ENCODE measurements around the gene TAF1C. TPM values are rescaled to one million over a fixed set of nuclear protein-coding genes. Genes with fewer than 3 reads are reported as not detected.

TAF1C gene
- total and polyA plus RNA-seq, 7 donors = 5.4 to 49.0 (median 20.7) TPM

- H3K9me3 ChIP-seq = no peaks in the 10 kb centered on the region
- no peak overlapping the region for H3K4me3 ChIP-seq
- H3K27ac ChIP-seq = peak overlapping the region; percentile 66 to 78 (median 72)
- no peak for DNase-seq
- H3K36me3 ChIP-seq = peaks cover 5 to 50% (median 35%) of the 10 kb centered on the region in 4 donors
- TF ChIP-seq POLR2AphosphoS5 (IDR thresholded peaks at IDR 0.05) = no peak
- TF ChIP-seq CTCF (IDR thresholded peaks at IDR 0.05) = no peak
- no peak for TF ChIP-seq EP300 (IDR thresholded peaks at IDR 0.05)
- no peak for TF ChIP-seq POLR2A (IDR thresholded peaks at IDR 0.05)
- H3K4me1 ChIP-seq = peaks cover 0 to 36% (median 29%) of the 10 kb centered on the region in 4 donors
- WGBS, 2 donors = 91 to 92% methylated on average over 15 of the region's 15 CpGs
- intact Hi-C loops (cut with DNase I) = no loop called here
- H3K27me3 ChIP-seq = no peaks in the 10 kb centered on the region
Measured at GRCh38 chr16:84178146-84178765, 8.6 kb downstream of the TAF1C start.

GRCh38 chr16:84177741-84178073, 9.2 kb downstream of the TAF1C start:
- 58 to 70% methylated on average over 9 of the region's 9 CpGs for WGBS, 2 donors
- H3K4me1 ChIP-seq = peaks cover 0 to 36% (median 29%) of the 10 kb centered on the region in 4 donors
- TF ChIP-seq POLR2A (IDR thresholded peaks at IDR 0.05) = no peak
- TF ChIP-seq CTCF (IDR thresholded peaks at IDR 0.05) = no peak
- no peak for TF ChIP-seq EP300 (IDR thresholded peaks at IDR 0.05)
- TF ChIP-seq POLR2AphosphoS5 (IDR thresholded peaks at IDR 0.05) = no peak
- DNase-seq = no peak
- no peak overlapping the region for H3K4me3 ChIP-seq
- peak overlapping the region; percentile 66 to 78 (median 72) for H3K27ac ChIP-seq
- intact Hi-C loops (cut with DNase I) = no loop called here
- H3K27me3 ChIP-seq = no peaks in the 10 kb centered on the region
- H3K9me3 ChIP-seq = no peaks in the 10 kb centered on the region
- peaks cover 5 to 44% (median 29%) of the 10 kb centered on the region in 4 donors for H3K36me3 ChIP-seq

- H3K27ac ChIP-seq = peak overlapping the region; percentile 66 to 78 (median 72)
- 41 to 72% methylated on average over 18 of the region's 18 CpGs for WGBS, 2 donors
- no peak for DNase-seq
- intact Hi-C loops (cut with DNase I) = no loop called here
- H3K27me3 ChIP-seq = no peaks in the 10 kb centered on the region
- peaks cover 0 to 36% (median 29%) of the 10 kb centered on the region in 4 donors for H3K4me1 ChIP-seq
- H3K9me3 ChIP-seq = no peaks in the 10 kb centered on the region
- H3K36me3 ChIP-seq = peaks cover 5 to 31% (median 17%) of the 10 kb centered on the region in 4 donors
- TF ChIP-seq EP300 (IDR thresholded peaks at IDR 0.05) = no peak
- TF ChIP-seq POLR2A (IDR thresholded peaks at IDR 0.05) = no peak
- no peak for TF ChIP-seq CTCF (IDR thresholded peaks at IDR 0.05)
- no peak for TF ChIP-seq POLR2AphosphoS5 (IDR thresholded peaks at IDR 0.05)
- H3K4me3 ChIP-seq = no peak overlapping the region
Measured at GRCh38 chr16:84176192-84177053, 10.4 kb downstream of the TAF1C start.

- DNase-seq = no peak
- H3K27ac ChIP-seq = peak overlapping the region in 3 of 4 donors; percentile 16 to 78 (median 66)
- H3K9me3 ChIP-seq = no peaks in the 10 kb centered on the region
- 27 to 37% methylated on average over 10 of the region's 10 CpGs for WGBS, 2 donors
- H3K4me1 ChIP-seq = peaks cover 0 to 36% (median 29%) of the 10 kb centered on the region in 4 donors
- peaks cover 5 to 22% (median 12%) of the 10 kb centered on the region in 4 donors for H3K36me3 ChIP-seq
- H3K27me3 ChIP-seq = no peaks in the 10 kb centered on the region
- H3K4me3 ChIP-seq = no peak overlapping the region
- peak in 3 of 4 experiments; percentile 58 to 67 (median 62) for TF ChIP-seq CTCF (IDR thresholded peaks at IDR 0.05)
- TF ChIP-seq POLR2A (IDR thresholded peaks at IDR 0.05) = no peak
- no peak for TF ChIP-seq EP300 (IDR thresholded peaks at IDR 0.05)
- TF ChIP-seq POLR2AphosphoS5 (IDR thresholded peaks at IDR 0.05) = no peak
- intact Hi-C loops (cut with DNase I) = no loop called here
Measured at GRCh38 chr16:84175350-84176081, 11.3 kb downstream of the TAF1C start.

Data from sigmoid colon (tissue), 7 donors.